CD14-positive monocyte (primary cell): ENCODE results near the gene SIK2. TPM values are rescaled to one million over a fixed set of nuclear protein-coding genes. Genes with fewer than 3 reads are reported as not detected.

Experiments
- DNase-seq, 3 donors: peaks; one replicate each; pipeline ENCODE4 v3.0.0-alpha.2; 2011 to 2022
- H2AFZ ChIP-seq: 2 replicates; pipeline ENCODE4 v1.6.0; 2012; ENCODE audit warnings: mild to moderate bottlenecking, low read depth, low read length, inconsistent platforms; ENCODE audit not compliant: insufficient read depth, poor library complexity, severe bottlenecking
- H3K27ac ChIP-seq, 2 donors: 1 replicate in 1 of 2; 2 replicates in 1 of 2; pipeline ENCODE4 v1.5.1; 2012 to 2013; ENCODE audit warnings: low read length in 2 of 2, control low read depth in 1 of 2, inconsistent platforms in 1 of 2, low read depth in 1 of 2, mild to moderate bottlenecking in 1 of 2
- H3K27me3 ChIP-seq, 2 donors: one replicate each; pipeline versions ENCODE4 v1.6.0 to v1.6.1; 2011 to 2013; ENCODE audit warnings: low read length in 2 of 2; ENCODE audit not compliant: control insufficient read depth in 2 of 2, insufficient read depth in 2 of 2
- H3K36me3 ChIP-seq, 2 donors: replicated peaks in 1 of 2; 1 replicate in 1 of 2; 2 replicates in 1 of 2; pipeline versions ENCODE4 v1.5.1 to v1.6.1; 2012 to 2013; ENCODE audit warnings: low read length in 2 of 2, control low read depth in 1 of 2, inconsistent platforms in 1 of 2, mild to moderate bottlenecking in 1 of 2; ENCODE audit not compliant: insufficient read depth in 2 of 2, control insufficient read depth in 1 of 2
- H3K4me1 ChIP-seq, 2 donors: 1 replicate in 1 of 2; 2 replicates in 1 of 2; pipeline versions ENCODE4 v1.5.1 to v1.6.1; 2012 to 2013; ENCODE audit warnings: low read length in 2 of 2, control low read depth in 1 of 2, inconsistent platforms in 1 of 2, mild to moderate bottlenecking in 1 of 2, moderate library complexity in 1 of 2; ENCODE audit not compliant: insufficient read depth in 2 of 2, control insufficient read depth in 1 of 2
- H3K4me2 ChIP-seq: replicated peaks from 2 replicates; pipeline ENCODE3; 2012; ENCODE audit warnings: low read length, moderate library complexity, mild to moderate bottlenecking; ENCODE audit not compliant: poor library complexity, severe bottlenecking; ENCODE audit errors: extremely low read depth
- H3K4me3 ChIP-seq, 3 experiments: fragments of 200-600 bp in 1 of 3; sonication (generic) in 1 of 3; replicated peaks in 1 of 3; 1 replicate in 2 of 3; 2 replicates in 1 of 3; pipeline ENCODE4 v1.5.1; 2011 to 2013; ENCODE audit warnings: low read length in 3 of 3, mild to moderate bottlenecking in 3 of 3, control low read depth in 2 of 3, low read depth in 2 of 3, inconsistent platforms in 1 of 3, moderate library complexity in 1 of 3
- H3K79me2 ChIP-seq: 2 replicates; pipeline ENCODE4 v1.6.0; 2012; ENCODE audit warnings: mild to moderate bottlenecking, control low read depth, inconsistent platforms, low read length, moderate library complexity; ENCODE audit not compliant: insufficient read depth
- H3K9ac ChIP-seq: 2 replicates; pipeline ENCODE4 v1.6.0; 2017; ENCODE audit warnings: low read length, mild to moderate bottlenecking; ENCODE audit not compliant: insufficient read depth, poor library complexity, severe bottlenecking
- H3K9me3 ChIP-seq, 2 donors: replicated peaks in 1 of 2; 1 replicate in 1 of 2; 2 replicates in 1 of 2; pipeline versions ENCODE4 v1.5.1 to v1.6.1; 2012 to 2013; ENCODE audit warnings: low read length in 2 of 2, control low read depth in 1 of 2; ENCODE audit not compliant: control insufficient read depth in 1 of 2, insufficient read depth in 1 of 2
- H4K20me1 ChIP-seq: 2 replicates; pipeline ENCODE4 v1.6.0; 2012; ENCODE audit warnings: mild to moderate bottlenecking, low read length, control low read depth, moderate library complexity; ENCODE audit not compliant: insufficient read depth
- H3K27ac Mint-ChIP-seq, 7 donors: one replicate each; pipeline ENCODE4 v1.8.0; 2020; ENCODE audit warnings: mild to moderate bottlenecking in 7 of 7, mixed read lengths in 7 of 7, moderate library complexity in 6 of 7, inconsistent platforms in 2 of 7
- H3K27me3 Mint-ChIP-seq, 3 donors: one replicate each; pipeline ENCODE4 v1.8.0; 2021 to 2022; ENCODE audit warnings: low read depth in 3 of 3, mild to moderate bottlenecking in 3 of 3, mixed read lengths in 3 of 3, moderate library complexity in 3 of 3, inconsistent platforms in 1 of 3
- H3K36me3 Mint-ChIP-seq, 2 donors: one replicate each; pipeline ENCODE4 v1.8.0; 2020; ENCODE audit warnings: mixed read lengths in 2 of 2, inconsistent platforms in 1 of 2, mild to moderate bottlenecking in 1 of 2
- H3K4me1 Mint-ChIP-seq: one replicate; pipeline ENCODE4 v1.8.0; 2020; ENCODE audit warnings: mild to moderate bottlenecking, mixed read lengths
- H3K4me3 Mint-ChIP-seq, 2 donors: one replicate each; pipeline ENCODE4 v1.8.0; 2020; ENCODE audit warnings: mild to moderate bottlenecking in 2 of 2, mixed read lengths in 2 of 2, moderate library complexity in 1 of 2
- H3K9me3 Mint-ChIP-seq, 7 donors: one replicate each; pipeline ENCODE4 v1.8.0; 2020 to 2022; ENCODE audit warnings: mixed read lengths in 7 of 7, mild to moderate bottlenecking in 6 of 7, moderate library complexity in 6 of 7, inconsistent platforms in 2 of 7
- CTCF ChIP-seq: fragments of 200-600 bp; IDR thresholded peaks from one replicate; pipeline ENCODE4 v1.8.0; 2022; ENCODE audit warnings: antibody characterized with exemption, mild to moderate bottlenecking
- WGBS: methylation state at CpG from one replicate; pipeline ENCODE4 v1.1.5; 2013; ENCODE audit warnings: missing lambda C conversion rate; ENCODE audit not compliant: insufficient coverage; 5-methylcytosine and 5-hydroxymethylcytosine counted together
- intact Hi-C, 2 donors: fragments of 100-400 bp; cut with micrococcal nuclease; formaldehyde crosslinking; loops; one replicate each; pipeline versions ENCODE4 v1.15.0 to v1.15.1; 2023
- polyA plus RNA-seq, 3 donors: library from polyadenylated mRNA; depleted of rRNA in 1 of 3; unstranded in 2 of 3; stranded (reverse) in 1 of 3; fragments of 300-500 nt in 2 of 3; fragments of >200 nt in 1 of 3; fragmentation: Illumina TruSeq in 2 of 3; gene quantifications; 1 replicate in 2 of 3; 2 replicates in 1 of 3; pipeline ENCODE4 v1.2.3, GENCODE V29; 2012 to 2021

SIK2 gene
- polyA plus RNA-seq, 3 donors = 0.16 to 8.8 (median 0.23) TPM

- no peak overlapping the region for H3K4me3 Mint-ChIP-seq
- peaks cover 0 to 2% (median 0%) of the 10 kb centered on the region in 7 donors for H3K9me3 Mint-ChIP-seq
- no peaks in the 10 kb centered on the region for H3K79me2 ChIP-seq
- H3K9ac ChIP-seq = no peak overlapping the region
- no peak overlapping the region for H3K27ac ChIP-seq
- no peak overlapping the region for H3K4me2 ChIP-seq
- peaks cover 9% of the 10 kb centered on the region for H3K4me1 Mint-ChIP-seq
- H3K36me3 Mint-ChIP-seq = no peaks in the 10 kb centered on the region
- no peaks in the 10 kb centered on the region for H3K9me3 ChIP-seq
- no peak overlapping the region for H2AFZ ChIP-seq
- no peaks in the 10 kb centered on the region for H3K36me3 ChIP-seq
- no peak for TF ChIP-seq CTCF
- no peak overlapping the region for H3K27ac Mint-ChIP-seq
- DNase-seq = no peak
- no peaks in the 10 kb centered on the region for H4K20me1 ChIP-seq
- intact Hi-C loops = no loop called here
- H3K27me3 ChIP-seq = no peaks in the 10 kb centered on the region
- H3K4me3 ChIP-seq = no peak overlapping the region
- H3K27me3 Mint-ChIP-seq = peaks cover 0 to 2% (median 2%) of the 10 kb centered on the region in 3 donors
- no peaks in the 10 kb centered on the region for H3K4me1 ChIP-seq
These were observed 20.1 kb upstream of the SIK2 start for GRCh38 chr11:111582163-111582562.

- no peaks in the 10 kb centered on the region for H3K9me3 Mint-ChIP-seq
- no CpG with 5 or more reads among the region's 4 CpGs for WGBS
These were observed 19.4 kb upstream of the SIK2 start for GRCh38 chr11:111582881-111583280.

More at GRCh38 chr11:111582881-111583280, 19.4 kb upstream of the SIK2 start:
- no peak for TF ChIP-seq CTCF
- Histone ChIP-seq H3K4me2 (no peak overlapping the region), H3K27ac (no peak overlapping the region), H3K9ac (no peak overlapping the region), H3K36me3 (no peaks in the 10 kb centered on the region), H3K4me1 (no peaks in the 10 kb centered on the region), H3K27me3 (no peaks in the 10 kb centered on the region), H4K20me1 (no peaks in the 10 kb centered on the region), H3K79me2 (no peaks in the 10 kb centered on the region), H3K9me3 (no peaks in the 10 kb centered on the region), H3K4me3 (no peak overlapping the region), H2AFZ (no peak overlapping the region)
- no peak for DNase-seq
- H3K4me3 Mint-ChIP-seq = no peak overlapping the region
- H3K27me3 Mint-ChIP-seq = peaks cover 0 to 2% (median 0%) of the 10 kb centered on the region in 3 donors
- no peak overlapping the region for H3K27ac Mint-ChIP-seq
- intact Hi-C loops = no loop called here
- H3K4me1 Mint-ChIP-seq = peaks cover 9% of the 10 kb centered on the region
- H3K36me3 Mint-ChIP-seq = no peaks in the 10 kb centered on the region
